ENCODE measurements around the gene ENPP1.

DNA sequence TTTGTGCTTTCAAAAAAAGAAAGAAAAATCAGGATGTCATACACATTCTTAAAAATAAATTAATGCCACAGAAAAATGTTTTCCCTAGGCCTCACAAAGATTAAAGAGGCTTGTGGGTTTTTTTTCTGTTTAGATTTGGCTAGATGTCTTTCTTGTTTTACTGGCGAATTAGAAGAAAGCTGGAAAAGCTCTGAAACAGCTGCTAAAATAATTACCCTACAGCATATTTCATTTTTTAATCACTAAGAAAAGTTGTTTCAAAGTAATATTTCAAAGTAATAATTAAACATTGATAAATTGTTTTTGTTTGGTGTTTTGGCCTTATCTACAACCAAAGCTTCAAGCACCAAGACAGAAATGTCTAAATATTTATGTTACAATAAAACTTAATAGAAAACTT, 3.7 kb upstream of the ENPP1 start:
- TF ChIP-seq POLR2AphosphoS5 (IDR thresholded peaks at IDR 0.05; ENCODE audit: borderline replicate concordance, low read depth, low read length), result no peak
- TF ChIP-seq EZH2 (IDR thresholded peaks at IDR 0.05), result no peak
